HG03571 (cell line): Measurements from ENCODE around the gene UBL5.

Experiments used
- ATAC-seq: cut with Tn5 transposase; IDR thresholded peaks from one replicate; pipeline ENCODE4 v1.9.1; 2021; ENCODE audit not compliant: unreplicated experiment

UBL5 gene

DNA sequence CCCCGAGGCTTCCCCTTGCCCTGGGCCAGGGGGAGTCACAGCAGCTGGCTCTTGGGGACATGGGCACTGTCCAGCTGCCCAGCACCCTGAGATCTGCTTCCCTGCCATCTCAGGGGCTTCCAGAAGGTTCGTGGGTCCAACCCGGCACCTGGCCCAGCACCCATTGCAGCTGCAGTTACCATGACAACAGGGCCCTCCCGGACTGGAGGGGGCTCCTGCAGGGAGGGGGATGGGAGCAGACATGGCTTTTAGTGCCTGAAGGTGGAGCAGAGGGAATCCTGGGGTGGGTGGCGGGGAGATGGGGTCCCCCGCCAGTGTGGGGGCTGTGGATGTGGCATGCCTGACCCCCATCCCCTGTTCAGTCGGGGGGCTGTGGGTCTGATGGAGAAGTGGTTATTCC, 22.1 kb downstream of the UBL5 start:
- no peak for ATAC-seq

DNA sequence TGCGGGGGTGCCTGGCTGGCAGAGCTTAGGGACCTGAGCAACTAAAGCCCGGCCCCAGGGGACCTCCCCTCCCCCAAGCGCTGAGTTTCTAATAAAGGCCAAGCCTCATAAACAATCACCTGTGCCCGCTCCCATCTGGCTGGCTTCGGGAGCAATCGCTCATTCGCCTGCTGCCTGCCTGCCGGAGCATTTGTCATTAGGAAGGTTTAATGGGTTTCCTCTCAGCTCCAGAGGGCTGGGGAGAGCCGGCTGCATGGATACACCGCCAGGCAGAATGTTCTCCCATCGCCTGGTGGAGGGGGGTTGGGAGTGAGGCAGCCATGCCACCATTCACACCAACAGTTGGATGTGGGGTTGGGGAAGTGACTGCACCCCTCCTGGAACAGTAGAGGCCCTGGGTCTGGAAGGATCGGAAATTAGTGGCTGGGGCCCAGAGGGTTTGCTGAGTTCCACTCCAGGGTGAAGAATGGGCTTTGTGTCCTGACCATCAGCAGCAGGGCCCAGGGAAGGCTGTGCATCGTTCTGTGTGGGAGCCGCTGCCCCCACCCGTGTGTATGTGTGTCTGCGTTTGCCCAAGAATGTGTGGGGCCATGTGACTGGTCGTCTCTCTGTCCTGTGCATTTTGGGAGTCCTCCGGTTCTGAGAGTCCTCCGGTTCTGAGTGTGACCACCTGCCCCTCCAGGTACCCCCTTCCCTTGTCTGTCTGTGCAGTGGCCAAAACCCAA, 22.7 kb downstream of the UBL5 start:
- no peak for ATAC-seq

DNA sequence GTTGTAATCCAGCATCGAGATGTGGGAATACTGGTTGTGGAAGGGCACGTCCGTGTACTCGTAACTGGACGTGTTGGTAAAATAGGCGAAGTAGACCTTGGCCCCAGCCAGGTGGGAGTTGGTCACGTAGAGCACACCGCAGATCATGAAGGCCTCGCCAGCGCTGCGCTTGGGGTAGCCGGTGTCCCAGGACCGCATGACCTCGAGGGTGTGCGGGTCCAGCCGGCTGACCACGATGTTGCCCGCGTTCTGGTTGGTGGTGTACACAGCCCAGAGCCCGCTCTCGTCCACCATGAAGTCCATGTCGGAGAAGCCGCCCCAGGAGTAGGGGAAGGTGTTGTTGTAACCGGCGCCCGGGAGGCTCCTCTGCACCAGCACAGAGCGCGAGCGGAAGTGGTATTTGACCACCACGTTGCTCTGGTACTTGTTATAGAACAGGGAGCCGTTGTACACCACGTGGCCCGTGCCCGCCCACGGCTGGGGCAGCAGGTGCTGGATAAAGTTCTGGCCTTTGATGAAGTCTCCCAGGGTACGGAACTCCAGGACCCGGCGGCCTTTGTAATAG, 26.6 kb downstream of the UBL5 start:
- ATAC-seq, result no peak

DNA sequence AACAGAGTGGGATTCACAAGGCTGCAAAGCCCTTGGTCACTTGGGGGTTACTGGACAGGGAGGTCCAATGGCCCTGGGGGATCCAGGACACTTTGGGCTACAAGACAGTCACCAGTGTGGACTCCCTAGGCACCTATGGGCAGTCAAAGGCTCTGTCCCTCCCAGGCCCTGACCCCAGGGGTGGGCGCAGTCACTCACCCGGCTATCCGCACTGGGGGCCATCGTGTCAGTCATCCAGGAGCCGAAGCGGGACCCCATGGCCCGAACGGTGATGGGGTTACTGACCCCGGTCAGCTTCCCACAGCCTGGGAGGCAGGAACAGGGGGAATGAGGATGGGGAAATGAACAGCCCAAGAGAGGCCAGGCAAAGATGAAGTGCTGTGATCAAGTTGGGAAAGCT, 28.9 kb downstream of the UBL5 start:
- ATAC-seq, result no peak

DNA sequence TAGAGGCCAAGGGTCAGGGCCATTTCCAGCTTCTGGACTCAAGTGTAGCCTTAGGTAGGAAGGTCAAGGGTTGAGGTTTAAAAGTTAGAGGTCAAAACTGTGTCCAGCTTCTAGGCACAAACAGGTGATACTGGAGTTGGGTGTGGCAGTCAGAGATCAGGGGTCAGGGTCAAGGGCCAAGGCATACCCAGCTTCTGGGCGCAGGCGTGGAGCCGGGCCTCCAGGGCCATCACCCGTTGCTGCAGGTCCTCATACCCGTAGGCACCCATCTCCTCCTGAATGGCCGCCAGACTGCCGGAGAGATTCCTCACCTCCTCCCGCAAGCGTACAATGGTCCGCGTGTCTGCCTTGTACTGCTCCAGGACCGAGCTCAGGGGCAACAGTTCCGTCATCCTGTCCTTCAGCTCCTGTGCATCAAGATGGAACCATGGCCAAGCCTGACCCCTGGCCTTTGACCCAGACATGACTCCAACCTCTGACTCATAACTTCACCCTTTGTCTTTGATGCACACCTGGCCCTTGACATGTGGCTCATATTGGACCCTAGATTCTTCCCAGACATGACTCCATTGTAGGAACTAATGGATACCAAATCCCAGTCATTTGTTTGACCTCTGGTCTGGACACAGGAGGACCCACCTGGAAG, 29.5 kb downstream of the UBL5 start:
- ATAC-seq, result no peak

DNA sequence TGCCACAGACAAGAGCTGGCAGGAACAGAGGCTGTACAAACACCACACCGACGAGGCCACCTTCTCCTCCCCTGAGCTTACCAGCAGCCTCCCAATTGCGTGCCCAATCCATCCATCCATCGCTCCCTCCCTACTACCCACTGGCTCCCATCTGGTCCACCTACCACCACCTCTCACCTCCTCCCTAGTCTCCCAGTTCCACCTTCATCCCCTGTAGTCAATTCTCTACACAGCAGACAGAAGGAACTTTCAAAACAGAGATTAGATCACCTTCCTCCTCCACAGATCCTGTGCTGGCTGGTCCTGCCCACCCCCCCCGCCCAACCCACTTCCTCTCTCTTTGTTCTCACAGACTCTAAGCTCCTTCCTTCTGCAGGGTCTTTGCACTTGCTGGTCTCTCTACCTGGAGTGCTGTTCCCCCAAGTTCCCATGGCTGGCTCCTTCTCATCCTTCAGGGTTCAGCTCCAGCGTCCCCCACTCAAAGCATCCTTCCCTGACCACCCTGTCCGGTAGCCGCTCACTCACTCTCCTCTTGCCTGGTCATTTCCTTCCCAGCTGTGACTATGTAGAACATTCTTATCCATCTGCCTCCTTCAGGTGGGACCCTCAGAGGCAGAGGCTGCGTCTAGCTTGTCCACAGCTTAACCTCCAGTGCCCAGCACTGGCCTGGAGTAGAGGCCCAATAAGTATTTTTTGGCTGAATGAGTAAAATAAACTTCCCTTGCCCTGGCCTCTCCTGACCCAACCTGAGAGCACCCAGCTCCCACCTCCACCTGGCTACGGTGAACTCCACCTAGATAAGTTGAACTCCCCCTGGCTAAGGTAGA, 30.4 kb downstream of the UBL5 start:
- no peak for ATAC-seq

DNA sequence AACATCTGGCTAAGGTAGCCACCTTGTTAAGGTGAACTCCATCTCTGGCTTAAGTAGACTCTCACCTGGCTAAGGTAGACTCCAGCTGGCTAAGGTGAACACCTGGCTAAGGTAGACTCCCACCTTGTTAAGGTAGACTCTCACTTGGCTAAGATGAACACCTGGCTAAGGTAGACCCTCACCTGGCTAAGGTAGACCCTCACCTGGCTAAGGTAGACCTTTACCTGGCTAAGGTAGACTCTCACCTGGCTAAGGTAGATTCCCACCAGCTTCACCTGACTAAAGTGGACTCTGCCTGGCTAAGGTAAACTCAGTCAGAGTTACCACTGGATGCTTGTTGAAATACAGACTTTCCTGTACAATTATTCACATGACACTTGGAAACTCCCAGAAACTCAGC, 31.0 kb downstream of the UBL5 start:
- no peak for ATAC-seq

DNA sequence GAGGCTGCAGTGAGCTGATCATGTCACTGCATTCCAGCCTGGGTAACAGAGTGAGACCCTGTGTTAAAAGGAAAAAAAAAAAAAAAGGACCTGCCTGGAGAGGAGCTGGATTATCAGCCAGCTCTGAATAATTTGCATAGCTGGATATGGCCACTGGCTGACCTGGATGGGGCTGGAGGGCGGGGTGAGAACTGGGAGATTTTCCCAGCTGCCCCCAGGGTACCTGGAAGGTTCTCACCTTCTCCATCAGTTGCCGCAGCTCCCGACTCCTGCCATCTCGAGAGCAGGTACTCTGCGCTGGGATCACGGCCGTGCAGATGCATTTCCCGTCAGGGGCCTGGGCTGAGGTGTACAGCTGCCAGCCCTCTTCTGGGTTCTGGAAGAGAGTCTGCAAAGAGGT, 32.7 kb downstream of the UBL5 start:
- ATAC-seq, result no peak

DNA sequence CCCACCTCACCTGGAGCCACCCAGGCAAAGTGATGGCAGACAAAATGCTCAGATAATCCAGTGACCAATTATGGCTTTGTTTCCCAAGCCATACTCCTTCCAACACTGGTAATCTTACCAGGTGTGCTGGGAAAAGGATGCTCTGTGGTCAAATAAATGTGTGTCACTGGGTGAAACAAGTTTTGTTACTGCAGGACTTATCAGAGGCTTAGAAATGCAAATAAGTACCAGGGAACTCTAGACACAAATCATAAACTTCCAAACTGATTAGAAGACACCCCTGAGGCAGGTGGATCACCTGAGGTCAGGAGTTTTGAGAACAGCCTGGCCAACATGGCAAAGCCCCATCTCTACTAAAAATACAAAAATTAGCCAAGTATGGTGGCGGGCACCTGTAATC, 33.8 kb downstream of the UBL5 start:
- ATAC-seq, result no peak

DNA sequence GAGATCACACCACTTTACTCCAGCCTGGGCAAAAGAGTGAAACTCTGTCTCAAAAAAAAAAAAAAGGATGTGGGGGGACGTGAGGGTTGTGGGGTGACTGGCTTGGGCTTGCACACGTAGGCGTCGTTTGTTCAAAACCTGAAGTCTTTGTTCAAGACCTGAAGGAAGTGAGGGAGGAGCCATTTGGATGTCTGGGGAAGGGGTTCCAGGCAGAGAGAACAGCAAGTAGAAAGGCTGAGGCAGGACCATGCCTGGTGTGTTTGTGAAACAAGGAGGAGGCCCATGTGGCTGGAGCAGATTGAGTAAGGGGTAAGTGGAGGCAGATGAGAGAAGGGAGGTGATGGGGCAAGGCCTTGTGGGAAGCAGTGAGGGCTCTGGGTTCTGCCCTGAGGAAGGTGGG, 35.2 kb downstream of the UBL5 start:
- no peak for ATAC-seq

DNA sequence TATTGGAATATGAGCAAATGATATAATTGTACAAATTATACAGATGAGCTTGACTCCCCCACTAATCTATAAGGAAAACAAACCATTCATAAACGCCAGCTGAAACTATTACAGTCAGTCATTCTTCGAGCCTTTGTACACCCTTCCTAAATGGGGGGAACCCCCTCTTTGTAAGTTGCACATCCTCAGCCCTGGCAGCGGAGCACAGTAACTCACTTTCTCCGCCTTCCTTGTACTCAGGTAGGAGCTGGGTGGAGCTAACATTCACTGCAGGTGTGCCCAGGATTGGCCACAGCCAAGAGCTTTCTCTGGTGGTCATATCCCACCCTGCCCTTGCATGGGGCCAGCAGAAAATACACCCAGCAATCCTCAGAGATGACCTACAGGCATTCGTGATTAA, 36.0 kb downstream of the UBL5 start:
- ATAC-seq, result no peak

DNA sequence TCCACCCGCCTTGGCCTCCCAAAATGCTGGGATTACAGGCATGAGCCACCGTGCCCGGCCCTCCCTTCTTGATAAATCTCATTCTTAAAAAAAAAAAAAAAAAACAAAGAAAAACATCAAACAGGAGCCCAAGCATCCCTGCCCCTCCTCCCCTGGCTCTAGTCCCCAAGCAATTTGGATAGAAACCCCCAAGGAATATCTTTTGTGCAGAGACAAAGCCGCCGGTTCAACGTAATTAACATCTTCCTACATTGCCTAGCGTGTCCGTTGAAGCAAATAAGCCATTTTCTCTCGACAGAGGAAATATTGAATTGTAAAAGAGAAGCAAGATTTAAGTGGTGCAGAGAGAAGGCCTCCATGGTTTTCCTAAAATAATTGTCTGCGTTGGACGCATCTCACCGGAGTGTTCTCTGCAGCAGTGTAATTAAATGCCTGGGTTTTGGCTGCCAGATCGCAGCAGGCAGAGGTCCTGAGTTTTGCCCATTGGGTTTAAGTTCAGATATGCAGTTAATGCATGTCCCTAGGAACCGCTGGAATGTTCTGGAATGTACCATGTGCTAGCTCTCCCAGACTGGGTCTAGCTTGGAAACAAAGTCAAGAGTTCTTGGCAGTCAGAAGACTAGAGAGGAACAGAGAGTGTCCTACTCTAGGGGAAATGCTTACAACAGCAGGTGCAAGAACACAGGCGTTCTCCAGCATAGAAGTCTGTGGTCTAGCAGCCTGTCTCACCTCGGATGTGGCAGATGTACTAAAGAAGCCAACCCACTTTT, 38.2 kb downstream of the UBL5 start:
- no peak for ATAC-seq

DNA sequence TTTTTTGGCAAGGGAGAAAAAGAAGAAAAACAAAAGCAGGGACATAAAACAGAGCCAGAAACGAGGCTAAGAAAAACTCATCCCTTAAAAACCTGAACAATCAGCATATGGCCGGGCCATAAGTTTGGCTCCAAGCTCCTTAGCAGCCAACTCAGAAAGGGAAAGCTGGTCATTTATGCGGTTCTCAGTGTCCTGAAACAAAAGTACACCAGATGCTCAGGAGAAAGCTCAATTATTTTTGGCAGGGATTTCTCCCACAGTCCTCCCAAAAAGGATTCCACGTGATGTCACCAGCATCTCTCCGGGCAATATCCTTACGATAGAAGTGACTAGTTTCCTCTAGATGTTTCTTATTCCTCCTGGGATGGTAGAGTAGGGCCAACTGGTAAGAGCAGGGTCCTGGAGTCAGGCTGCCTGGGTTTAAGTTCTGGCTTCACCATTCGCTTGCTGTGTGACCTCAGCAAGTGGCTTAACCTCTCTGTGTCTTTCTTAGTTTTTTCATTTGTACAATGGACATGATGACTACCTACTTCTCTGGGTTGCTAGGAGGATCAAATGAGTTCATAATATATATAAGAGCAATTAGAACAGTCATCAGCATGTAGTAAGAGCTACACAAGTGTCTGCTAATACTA, 41.4 kb downstream of the UBL5 start:
- no peak for ATAC-seq

DNA sequence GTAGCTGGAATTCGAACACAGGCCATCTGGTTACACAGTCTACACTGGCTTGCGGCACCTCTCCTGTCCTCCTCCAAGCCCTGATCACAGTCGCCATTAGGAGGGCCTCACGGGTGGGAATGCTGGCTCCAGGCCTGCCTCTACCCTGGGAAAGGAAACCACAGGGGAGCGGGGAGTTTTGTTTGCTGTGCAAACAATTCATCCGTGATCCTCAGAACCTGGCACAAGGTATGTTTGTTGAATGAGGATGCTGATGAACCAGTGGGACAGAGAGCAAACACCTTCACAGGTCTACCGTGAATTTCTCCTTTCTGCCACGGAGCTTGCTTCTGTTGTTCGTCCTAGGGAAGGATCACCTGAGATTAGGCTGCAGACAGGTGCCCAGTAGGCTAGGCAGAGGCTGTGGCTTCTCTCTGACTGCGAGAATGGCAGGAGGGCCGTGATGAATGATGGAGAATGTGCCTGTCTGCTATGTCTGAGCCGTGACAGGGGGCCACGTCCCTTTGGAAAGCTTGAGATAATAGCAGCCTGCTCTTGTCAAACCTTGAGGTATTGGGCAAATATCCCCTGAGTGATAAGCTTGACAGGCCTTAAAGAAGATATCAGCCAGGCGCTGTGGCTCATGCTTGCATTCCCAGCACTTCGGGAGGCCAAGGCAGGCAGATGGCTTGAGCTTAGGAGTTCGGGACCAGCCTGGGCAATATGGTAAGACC, 44.1 kb downstream of the UBL5 start:
- no peak for ATAC-seq

DNA sequence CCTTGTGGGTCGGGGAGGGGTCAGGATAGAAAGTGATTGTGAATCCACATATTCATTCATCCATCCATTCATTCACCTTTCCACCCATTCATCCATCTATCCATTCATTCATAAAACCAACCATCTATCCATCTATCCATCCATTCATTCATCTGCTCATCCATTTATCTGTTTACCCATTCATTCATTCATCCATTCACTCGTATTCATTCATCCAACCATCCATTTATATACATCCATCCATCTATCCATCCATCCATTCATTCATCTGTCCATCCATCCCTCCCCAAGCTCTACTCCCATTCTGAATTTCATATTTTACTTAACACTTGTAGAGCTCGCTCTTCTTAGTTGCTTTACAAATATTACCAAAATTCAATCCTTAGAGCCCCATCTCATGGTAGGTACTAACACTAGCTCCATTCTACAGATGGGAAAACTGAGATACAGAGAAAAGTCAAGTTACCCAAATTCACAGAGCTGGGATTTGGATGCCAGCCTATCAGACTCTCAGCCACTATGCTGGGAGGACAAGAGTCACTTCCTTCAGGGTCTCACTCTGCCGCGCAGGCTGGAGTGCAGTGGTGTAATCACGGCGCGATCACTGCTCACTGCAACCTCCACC, 45.0 kb downstream of the UBL5 start:
- ATAC-seq, result no peak

DNA sequence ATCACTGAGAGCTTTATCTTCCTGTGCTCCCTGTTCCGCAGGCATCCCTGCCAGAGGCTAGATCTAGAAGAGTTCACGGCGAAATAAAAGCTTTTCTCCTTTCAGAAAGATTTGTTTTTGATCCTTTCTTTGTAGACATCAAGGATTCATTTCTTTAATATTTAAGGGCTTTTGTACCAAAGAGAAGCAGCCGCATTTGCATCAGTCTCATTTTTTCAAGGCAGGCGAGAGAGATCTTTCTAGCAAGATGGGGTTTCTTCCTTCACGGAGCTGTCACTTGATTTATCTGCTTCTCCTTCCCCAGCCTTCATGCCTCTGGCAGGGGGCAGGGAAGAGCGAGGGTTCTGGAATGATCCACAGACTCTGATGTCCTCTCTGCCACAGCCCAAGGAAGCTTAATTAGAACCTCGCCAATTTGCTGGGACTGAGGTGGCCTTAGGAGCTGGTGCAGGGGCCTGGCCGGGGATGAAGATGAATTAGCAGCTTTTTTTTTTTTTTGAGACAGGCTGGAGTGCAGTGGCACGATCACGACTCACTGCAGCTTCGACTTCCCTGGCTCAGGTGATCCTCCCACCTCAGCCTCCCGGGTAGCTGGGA, 47.4 kb downstream of the UBL5 start:
- no peak for ATAC-seq

DNA sequence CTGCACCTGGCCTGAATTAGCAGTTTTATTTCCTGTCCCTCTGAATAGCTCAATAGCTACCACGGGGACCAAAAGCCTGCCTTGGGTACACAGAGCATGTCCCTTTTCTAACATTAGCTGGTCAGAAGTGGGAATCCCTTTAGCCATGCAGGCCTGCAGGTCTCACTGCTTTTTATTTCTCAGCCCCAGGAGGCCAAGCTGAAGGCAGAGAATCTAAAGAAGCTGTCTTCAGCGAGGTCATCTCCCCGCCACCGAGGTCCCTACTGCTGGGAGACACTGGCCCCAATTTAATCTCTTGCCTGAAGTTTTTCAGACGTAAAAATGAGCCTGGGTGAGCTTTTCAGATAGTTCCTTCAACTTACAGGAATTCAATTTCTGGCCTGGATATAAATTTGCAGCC, 48.1 kb downstream of the UBL5 start:
- no peak for ATAC-seq

DNA sequence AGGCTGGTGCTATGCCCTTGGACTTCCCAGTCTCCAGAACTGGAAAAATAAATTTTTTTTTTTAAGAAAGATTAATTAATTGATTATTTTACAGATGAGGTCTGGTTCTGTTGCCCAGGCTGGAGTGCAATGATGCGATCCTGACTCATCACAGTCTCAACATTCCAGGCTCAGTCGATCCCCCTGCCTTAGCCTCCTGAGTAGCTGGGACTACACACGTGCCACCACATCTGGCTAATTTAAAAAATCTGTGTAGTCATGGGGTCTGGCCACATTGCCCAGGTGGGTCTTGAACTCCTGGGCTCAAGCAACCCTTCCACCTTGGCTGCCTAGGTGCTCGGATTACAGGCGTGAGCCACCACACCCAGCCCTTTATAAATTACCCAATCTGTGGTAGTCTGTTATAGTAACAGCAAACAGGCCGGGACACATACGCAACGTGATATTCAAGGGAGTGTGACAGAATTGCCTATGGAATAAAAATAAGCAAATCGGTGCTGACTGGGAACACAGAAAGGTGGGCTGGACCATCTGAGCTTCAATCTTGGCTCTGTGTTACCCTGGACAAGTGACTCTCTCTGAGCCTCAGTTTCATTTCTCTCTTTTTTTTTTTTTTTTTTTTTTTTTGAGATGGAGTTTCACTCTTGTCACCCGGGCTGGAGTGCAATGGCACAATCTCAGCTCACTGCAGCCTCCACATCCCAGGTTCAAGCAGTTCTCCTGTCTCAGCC, 50.2 kb downstream of the UBL5 start:
- no peak for ATAC-seq
